Uterus (tissue), 4 donors: ENCODE data around the gene HCK. TPM values are rescaled to one million over a fixed set of nuclear protein-coding genes. Genes with fewer than 3 reads are reported as not detected.

Source experiments
- DNase-seq, 2 donors: peaks; one replicate each; pipeline ENCODE4 v3.0.0-alpha.2; 2019 to 2020
- H3K27ac ChIP-seq, 2 donors: fragments of 200-600 bp; sonication (generic); 1 replicate in 1 of 2; 2 replicates in 1 of 2; pipeline ENCODE4 v1.5.1; 2016 to 2018
- H3K27me3 ChIP-seq, 2 donors: fragments of 200-600 bp; sonication (generic); one replicate each; pipeline ENCODE4 v1.5.1; 2018 to 2019; ENCODE audit warnings: control low read depth in 1 of 2
- H3K36me3 ChIP-seq, 2 donors: fragments of 200-600 bp; sonication (generic); one replicate each; pipeline ENCODE4 v1.5.1; 2019; ENCODE audit warnings: control low read depth in 1 of 2
- H3K4me1 ChIP-seq, 2 donors: fragments of 200-600 bp; sonication (generic); one replicate each; pipeline ENCODE4 v1.5.1; 2018 to 2019; ENCODE audit warnings: control low read depth in 1 of 2
- H3K4me3 ChIP-seq, 2 donors: fragments of 200-600 bp; sonication (generic); 1 replicate in 1 of 2; 2 replicates in 1 of 2; pipeline ENCODE4 v1.5.1; 2018 to 2019; ENCODE audit warnings: mild to moderate bottlenecking in 1 of 2
- H3K9me3 ChIP-seq, 2 donors: fragments of 200-600 bp; sonication (generic); one replicate each; pipeline ENCODE4 v1.5.1; 2019; ENCODE audit warnings: control low read depth in 1 of 2
- CTCF ChIP-seq, 4 experiments: fragments of 200-600 bp in 2 of 4; fragments of 450-650 bp in 2 of 4; sonication (generic) in 2 of 4; IDR thresholded peaks; one replicate each; pipeline ENCODE4 v1.5.1; 2016 to 2019; ENCODE audit warnings: antibody characterized with exemption in 4 of 4, mild to moderate bottlenecking in 2 of 4, moderate library complexity in 1 of 4
- POLR2A ChIP-seq, 2 donors: fragments of 450-650 bp; IDR thresholded peaks; one replicate each; pipeline ENCODE4 v1.6.1; 2016; ENCODE audit warnings: antibody characterized with exemption in 2 of 2, mild to moderate bottlenecking in 1 of 2, moderate library complexity in 1 of 2
- intact Hi-C: fragments of 100-400 bp; cut with DNase I; formaldehyde crosslinking; loops from one replicate; pipeline ENCODE4 v1.15.1; 2023; ENCODE audit warnings: low total_unique reads
- total RNA-seq, 4 donors: library from RNA; depleted of rRNA in 3 of 4; stranded (reverse); fragments of >200 nt in 3 of 4; gene quantifications; one replicate each; pipeline versions ENCODE4 v1.1.0 to v1.2.4, GENCODE V29; 2014 to 2023
- donor health status: DM: yes; HTN: yes; CAD: no.

The HCK gene
- total RNA-seq, 4 donors from 2014 or later = 1.3 to 7.0 (median 4.1) TPM

- Histone ChIP-seq H3K27me3 (no peaks in the 10 kb centered on the region), H3K27ac (no peak overlapping the region), H3K4me1 (no peaks in the 10 kb centered on the region), H3K4me3 (no peak overlapping the region), H3K36me3 (no peaks in the 10 kb centered on the region), H3K9me3 (no peaks in the 10 kb centered on the region)
- no peak for TF ChIP-seq POLR2A (IDR thresholded peaks at IDR 0.05)
- no peak for TF ChIP-seq CTCF (IDR thresholded peaks at IDR 0.05)
- no peak for DNase-seq
- intact Hi-C loops = no loop called here
These were observed 17.7 kb downstream of the HCK start for GRCh38 chr20:32069711-32070110.

GRCh38 chr20:32070282-32070681, 18.2 kb downstream of the HCK start:
- Histone ChIP-seq H3K4me3 (no peak overlapping the region), H3K27me3 (no peaks in the 10 kb centered on the region), H3K9me3 (no peaks in the 10 kb centered on the region), H3K27ac (no peak overlapping the region), H3K4me1 (no peaks in the 10 kb centered on the region), H3K36me3 (no peaks in the 10 kb centered on the region)
- no peak for DNase-seq
- no peak for TF ChIP-seq CTCF (IDR thresholded peaks at IDR 0.05)
- no peak for TF ChIP-seq POLR2A (IDR thresholded peaks at IDR 0.05)
- intact Hi-C loops = no loop called here

- H3K4me3 ChIP-seq = no peak overlapping the region
- no peak for DNase-seq
- no peaks in the 10 kb centered on the region for H3K4me1 ChIP-seq
- H3K27me3 ChIP-seq = no peaks in the 10 kb centered on the region
- H3K27ac ChIP-seq = no peak overlapping the region
- no peak for TF ChIP-seq CTCF (IDR thresholded peaks at IDR 0.05)
- TF ChIP-seq POLR2A (IDR thresholded peaks at IDR 0.05) = no peak
- intact Hi-C loops = no loop called here
- H3K36me3 ChIP-seq = no peaks in the 10 kb centered on the region
- no peaks in the 10 kb centered on the region for H3K9me3 ChIP-seq
These were observed 18.7 kb downstream of the HCK start for GRCh38 chr20:32070690-32071213.

- intact Hi-C loops = no loop called here
- Histone ChIP-seq H3K27me3 (no peaks in the 10 kb centered on the region), H3K4me3 (no peak overlapping the region), H3K36me3 (no peaks in the 10 kb centered on the region), H3K27ac (no peak overlapping the region), H3K9me3 (no peaks in the 10 kb centered on the region), H3K4me1 (no peaks in the 10 kb centered on the region)
- no peak for DNase-seq
- TF ChIP-seq CTCF (IDR thresholded peaks at IDR 0.05) (no peak), POLR2A (IDR thresholded peaks at IDR 0.05) (no peak)
These were observed 19.5 kb downstream of the HCK start for GRCh38 chr20:32071395-32072167.

GRCh38 chr20:32072168-32072750, 20.2 kb downstream of the HCK start:
- no peak overlapping the region for H3K27ac ChIP-seq
- no peaks in the 10 kb centered on the region for H3K9me3 ChIP-seq
- no peaks in the 10 kb centered on the region for H3K36me3 ChIP-seq
- H3K27me3 ChIP-seq = no peaks in the 10 kb centered on the region
- H3K4me3 ChIP-seq = no peak overlapping the region
- H3K4me1 ChIP-seq = no peaks in the 10 kb centered on the region
- intact Hi-C loops = no loop called here
- TF ChIP-seq POLR2A (IDR thresholded peaks at IDR 0.05) (no peak), CTCF (IDR thresholded peaks at IDR 0.05) (no peak)
- DNase-seq = no peak
